Stimulated activated CD4-positive, alpha-beta T cell treated with anti-CD3 and anti-CD28 coated beads, Interleukin-4, amount 100 ng/mL, for 4 hours (primary cell): ENCODE results near the gene SH3YL1.
"Not testable (repeated sequence)": the region's sequence is repeated elsewhere in the genome, so short reads cannot be mapped to it uniquely, and the experiment has no call there.

Source experiments
- DNase-seq, 2 experiments: peaks; one replicate each; pipeline ENCODE4 v3.0.0-alpha.2; 2020

The SH3YL1 gene

GRCh38 chr2:175880-176820 is 87.7 kb downstream of the SH3YL1 start:
- peak; percentile 9 to 29 for DNase-seq

- no peak for DNase-seq
These were observed 88.6 kb downstream of the SH3YL1 start for GRCh38 chr2:175161-175786.

- not testable (repeated sequence) for DNase-seq
These were observed 91.7 kb downstream of the SH3YL1 start for GRCh38 chr2:172120-172519.

GRCh38 chr2:169741-170140 is 94.1 kb downstream of the SH3YL1 start:
- no peak for DNase-seq
